HG03108 (cell line): ENCODE measurements around the gene ST6GALNAC2.
"Not testable (repeated sequence)": the region's sequence is repeated elsewhere in the genome, so short reads cannot be mapped to it uniquely, and the experiment has no call there.

Source experiments
- ATAC-seq: cut with Tn5 transposase; IDR thresholded peaks from one replicate; pipeline ENCODE4 v1.9.1; 2021; ENCODE audit warnings: moderate library complexity; ENCODE audit not compliant: unreplicated experiment

ST6GALNAC2 gene

DNA sequence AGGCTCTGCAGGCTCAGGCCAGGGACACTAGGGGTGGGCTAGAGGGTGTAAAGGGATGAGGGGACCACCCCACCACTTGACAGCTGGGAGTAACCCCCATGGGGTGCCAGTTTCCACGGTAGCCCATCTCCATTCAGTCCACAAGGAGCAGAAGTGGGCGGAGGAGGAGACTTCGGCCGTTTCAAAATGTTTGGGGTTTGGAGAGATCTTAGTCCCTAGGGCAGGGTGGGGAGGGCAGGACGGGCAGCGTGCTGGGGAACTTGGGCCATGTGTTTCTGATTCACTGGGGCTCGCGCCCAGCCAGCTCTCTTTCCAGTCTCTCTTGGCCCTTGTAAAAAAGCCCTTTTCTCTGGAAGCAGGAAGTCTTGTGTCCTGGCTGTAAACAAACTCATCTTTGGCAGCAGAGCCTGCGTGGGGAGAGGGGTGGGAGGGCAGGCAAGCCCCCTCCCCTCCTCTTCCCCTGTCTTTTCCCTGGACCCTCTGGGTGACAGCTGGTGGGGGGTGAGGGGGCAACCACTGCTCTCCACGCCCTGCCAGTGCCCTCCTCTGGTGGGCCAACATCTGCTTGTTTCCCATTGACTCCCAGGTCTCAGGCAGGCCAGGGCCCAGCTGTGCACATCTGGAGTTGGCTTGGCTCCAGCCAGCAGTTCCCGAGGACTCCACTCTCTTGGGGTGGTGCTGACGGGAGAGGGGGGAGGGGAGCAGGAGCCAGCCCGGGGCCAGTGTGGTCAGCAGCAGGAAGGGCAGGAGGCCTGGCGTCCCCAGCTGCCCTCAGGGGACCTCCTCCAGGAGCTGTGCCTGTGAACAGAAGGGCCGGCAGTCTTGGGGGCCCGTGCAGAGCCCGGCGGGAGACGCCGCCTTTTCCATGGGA is 56.2 kb downstream of the ST6GALNAC2 start:
- no peak for ATAC-seq

DNA sequence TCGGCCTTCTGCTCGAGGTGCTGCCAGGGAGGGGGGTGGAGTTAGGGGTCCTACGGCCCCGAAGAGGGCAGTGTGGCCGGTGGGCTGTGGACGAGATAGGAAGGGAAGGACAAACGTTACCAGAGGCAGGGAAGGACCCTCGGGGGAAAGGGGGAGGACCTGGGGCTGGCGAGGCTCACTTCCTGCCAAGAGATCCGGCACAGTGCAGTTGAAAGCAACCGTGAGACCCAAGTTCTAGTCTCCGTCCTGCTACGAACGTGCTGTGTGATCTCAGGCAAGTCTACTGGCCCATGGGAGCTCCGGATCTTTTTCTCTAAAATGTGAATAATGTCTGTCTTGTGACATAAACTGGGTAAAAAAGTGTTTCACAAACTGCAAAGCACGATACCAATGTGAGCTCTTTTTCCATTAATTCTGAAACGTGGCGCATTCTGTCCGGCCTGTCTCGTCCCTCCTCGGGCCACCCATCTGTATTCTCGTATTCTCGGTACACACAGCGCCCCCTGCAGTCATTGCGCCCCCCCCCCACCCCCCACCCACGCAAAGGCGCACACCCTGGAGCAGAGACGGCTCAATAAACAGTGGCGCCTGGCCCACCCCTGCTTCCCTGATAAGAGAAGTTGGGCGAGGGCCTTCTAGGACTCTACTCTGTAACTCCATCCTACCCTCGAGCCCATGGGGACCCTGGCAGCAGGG is 57.0 kb downstream of the ST6GALNAC2 start:
- ATAC-seq, result no peak

GRCh38 chr17:76528156-76528527 is 57.5 kb downstream of the ST6GALNAC2 start:
- ATAC-seq, result peak; percentile 27

GRCh38 chr17:76527430-76528111 is 58.1 kb downstream of the ST6GALNAC2 start:
- ATAC-seq, result peak; percentile 64

DNA sequence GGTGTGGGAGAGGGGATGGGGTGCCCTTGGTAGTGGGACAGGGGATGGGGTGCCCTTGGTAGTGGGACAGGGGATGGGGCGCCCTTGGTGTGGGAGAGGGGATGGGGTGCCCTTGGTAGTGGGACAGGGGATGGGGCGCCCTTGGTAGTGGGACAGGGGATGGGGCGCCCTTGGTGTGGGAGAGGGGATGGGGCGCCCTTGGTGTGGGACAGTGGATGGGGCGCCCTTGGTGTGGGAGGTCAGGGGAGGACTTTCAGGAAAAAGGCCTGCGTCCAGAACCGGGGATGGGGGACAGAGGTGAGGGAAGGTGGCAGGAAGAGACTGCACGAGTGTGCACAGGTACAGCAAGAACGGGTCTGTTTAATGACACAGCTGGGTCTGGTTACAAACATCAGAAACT is 58.6 kb downstream of the ST6GALNAC2 start:
- ATAC-seq, result not testable (repeated sequence)

DNA sequence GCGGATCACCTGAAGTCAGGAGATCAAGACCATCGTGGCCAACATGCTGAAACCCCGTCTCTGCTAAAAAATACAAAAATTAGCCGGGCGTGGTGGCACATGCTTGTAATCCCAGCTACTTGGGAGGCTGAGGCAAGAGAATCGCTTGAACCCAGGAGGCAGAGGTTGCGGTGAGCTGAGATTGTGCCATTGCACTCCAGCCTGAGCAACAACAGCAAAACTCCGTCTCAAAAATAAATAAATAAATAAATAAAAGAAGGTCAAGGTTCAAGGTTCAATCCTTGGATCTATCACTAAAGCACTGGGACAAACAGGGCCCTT is 60.2 kb downstream of the ST6GALNAC2 start:
- not testable (repeated sequence) for ATAC-seq

- no peak for ATAC-seq
Observed at GRCh38 chr17:76524598-76525512, 60.8 kb downstream of the ST6GALNAC2 start.

DNA sequence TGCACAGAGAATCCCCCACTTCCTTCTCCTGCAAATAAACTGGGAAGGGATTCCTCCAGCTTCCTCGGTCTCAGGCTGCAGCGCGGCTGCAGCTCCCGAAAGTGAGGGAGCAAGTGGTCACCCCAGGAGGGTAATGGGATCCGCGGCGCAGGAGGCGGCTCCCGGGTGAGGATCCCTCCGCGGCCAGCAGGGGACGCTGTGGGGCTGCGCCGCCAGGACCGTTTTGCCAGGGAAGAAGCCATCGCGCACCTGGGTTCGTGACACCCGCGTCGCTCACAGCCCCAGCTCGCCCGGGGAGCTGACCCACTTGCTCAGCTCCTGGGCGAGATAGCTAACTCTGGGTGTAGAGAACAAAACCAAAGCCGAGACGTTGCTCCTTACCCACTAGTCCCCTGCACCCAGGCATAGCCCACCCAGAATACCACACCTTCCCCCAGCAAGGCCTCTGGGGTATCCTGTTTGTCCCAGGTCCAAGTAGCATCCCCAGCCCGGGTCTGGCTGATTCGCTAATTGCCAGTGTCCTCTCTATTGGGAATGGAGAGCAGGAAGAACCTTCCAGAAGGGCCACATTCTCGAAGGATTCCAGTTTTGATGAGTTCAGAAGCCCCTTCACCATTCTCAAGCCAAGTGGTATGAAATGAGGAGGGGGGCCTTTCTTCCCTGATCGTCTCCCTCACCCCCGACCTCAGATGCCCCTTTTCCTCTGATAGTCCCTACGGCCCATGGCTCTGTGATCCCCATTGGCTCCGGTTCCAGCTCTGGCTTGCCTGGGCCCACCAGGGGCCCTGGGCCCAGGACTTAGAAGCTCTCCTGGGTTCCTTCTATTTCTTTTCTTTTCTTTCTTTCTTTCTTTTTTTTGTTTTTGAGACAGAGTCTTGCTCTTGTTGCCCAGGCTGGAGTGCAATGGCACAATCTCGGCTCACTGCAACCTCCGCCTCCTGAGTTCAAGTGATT is 62.3 kb downstream of the ST6GALNAC2 start:
- ATAC-seq, result no peak

GRCh38 chr17:76521683-76522082 is 64.0 kb downstream of the ST6GALNAC2 start:
- not testable (repeated sequence) for ATAC-seq

DNA sequence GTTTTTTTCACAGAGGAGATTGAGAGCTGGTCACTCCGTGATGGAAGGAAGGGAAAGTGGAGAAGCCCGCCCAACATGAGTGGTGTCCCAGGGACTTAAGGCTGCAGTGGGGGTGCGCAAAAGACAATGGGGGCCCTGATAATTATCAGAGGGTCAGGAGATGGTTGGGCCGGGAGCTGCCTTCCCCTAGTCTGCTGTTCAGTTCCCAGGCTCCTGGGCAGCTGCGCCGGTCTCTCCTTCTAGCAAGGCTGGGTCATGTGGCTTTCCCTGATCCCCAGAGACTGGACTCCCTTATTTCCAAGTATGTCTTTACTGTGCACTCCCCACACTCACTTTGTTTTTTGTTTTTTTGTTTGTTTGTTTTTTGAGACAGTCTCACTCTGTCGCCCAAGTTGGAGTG is 64.4 kb downstream of the ST6GALNAC2 start:
- no peak for ATAC-seq

GRCh38 chr17:76519048-76519966 is 66.4 kb downstream of the ST6GALNAC2 start:
- ATAC-seq, result no peak

DNA sequence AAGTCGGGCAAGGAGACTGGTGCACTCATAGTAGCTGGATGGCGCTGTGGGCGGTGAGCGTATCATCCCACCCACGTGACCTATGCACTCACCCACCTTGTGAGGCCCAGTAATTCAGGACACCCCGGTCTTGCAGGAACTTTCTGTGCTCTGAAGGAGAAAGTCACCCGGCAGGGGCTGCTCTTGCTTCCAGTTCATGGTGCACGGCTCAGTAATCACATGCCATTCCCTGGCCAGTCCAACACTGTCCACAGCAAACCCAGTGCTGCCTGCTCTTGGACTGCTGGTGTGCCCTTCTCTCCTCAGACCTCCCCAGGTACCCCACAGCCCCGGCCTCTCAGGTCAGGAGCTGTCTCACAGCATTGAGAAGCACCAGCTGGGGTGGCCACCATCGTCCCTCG is 68.0 kb downstream of the ST6GALNAC2 start:
- ATAC-seq, result no peak
